Measurements from ENCODE around the gene MB21D2.
"Not testable (repeated sequence)": the region's sequence is repeated elsewhere in the genome, so short reads cannot be mapped to it uniquely, and the experiment has no call there.

MB21D2 gene, protein sequence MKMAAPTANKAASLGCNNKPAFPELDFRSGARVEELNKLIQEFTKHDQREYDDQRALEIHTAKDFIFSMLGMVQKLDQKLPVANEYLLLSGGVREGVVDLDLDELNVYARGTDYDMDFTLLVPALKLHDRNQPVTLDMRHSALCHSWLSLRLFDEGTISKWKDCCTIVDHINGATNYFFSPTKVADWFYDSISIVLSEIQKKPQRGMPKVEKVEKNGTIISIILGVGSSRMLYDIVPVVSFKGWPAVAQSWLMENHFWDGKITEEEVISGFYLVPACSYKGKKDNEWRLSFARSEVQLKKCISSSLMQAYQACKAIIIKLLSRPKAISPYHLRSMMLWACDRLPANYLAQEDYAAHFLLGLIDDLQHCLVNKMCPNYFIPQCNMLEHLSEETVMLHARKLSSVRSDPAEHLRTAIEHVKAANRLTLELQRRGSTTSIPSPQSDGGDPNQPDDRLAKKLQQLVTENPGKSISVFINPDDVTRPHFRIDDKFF

DNA sequence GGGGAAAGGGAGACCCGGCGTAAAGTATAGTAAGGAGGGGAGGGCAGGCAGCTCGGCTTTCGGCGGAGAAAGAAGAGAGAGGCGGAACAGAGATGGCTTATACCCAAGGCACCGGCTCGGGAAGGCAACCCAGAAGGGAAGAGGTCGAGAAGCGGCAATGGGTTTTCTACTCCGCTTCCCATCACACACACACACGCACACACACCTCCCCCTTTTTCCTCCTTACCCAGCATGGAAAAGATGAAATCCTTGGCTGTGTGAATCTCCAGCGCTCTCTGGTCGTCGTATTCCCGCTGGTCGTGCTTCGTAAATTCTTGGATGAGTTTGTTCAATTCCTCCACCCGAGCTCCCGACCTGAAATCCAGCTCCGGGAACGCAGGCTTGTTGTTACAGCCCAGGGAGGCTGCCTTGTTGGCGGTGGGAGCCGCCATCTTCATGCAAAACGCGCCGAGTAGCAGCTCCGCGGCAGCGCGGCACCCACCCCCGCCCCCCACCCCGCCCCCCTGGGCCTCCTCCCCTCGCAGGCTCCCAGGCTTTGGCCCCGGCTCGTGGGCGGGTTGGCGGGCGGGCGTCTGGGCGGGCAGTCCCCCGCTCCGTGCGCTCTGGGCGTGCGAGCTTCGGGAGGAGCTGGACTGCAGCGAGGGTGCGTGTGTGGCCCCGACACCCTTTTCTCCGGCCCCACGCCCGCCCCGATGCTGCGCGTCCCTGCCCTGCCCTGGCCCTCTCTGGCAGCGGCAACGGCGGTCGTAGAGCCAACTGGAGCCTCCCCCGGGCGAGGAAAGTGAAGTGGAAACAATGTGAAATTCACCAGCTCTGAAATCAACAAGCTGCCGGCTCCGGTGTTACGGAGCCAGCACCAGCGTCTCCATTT lies at the start of gene MB21D2:
MB21D2 (minus strand) TSS at position 453 of the 871 bp plus-strand sequence; CDS start at position 437, 16 bp downstream.
- H3K4me1 ChIP-seq (ENCODE audit: control insufficient read depth, insufficient read depth, low read length) = peaks cover 34% of the 10 kb centered on the region
- no peaks in the 10 kb centered on the region for H3K36me3 ChIP-seq (ENCODE audit: control insufficient read depth in 2 of 2, insufficient read depth in 2 of 2, low read length in 2 of 2)
- H3K27ac ChIP-seq (ENCODE audit: low read length) = peak within 1 kb of the TSS; percentile 84

DNA sequence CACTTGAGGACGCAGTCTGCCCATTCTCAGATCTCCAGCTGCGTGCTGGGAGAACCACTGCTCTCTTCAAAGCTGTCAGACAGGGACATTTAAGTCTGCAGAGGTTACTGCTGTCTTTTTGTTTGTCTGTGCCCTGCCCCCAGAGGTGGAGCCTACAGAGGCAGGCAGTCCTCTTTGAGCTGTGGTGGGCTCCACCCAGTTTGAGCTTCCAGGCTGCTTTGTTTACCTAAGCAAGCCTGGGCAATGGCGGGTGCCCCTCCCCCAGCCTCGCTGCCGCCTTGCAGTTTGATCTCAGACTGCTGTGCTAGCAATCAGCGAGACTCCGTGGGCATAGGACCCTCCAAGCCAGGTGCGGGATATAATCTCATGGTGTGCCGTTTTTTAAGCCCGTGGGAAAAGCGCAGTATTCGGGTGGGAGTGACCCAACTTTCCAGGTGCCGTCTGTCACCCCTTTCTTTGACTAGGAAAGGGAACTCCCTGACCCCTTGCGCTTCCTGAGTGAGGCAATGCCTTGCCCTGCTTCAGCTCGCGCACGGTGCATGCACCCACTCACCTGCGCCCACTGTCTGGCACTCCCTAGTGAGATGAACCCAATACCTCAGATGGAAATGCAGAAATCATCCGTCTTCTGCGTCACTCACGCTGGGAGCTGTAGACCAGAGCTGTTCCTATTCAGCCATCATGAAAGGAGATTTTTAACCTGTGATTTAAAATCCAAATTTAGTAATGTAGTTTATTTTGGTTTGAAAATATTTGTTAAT lies 47.5 kb upstream of the MB21D2 start:
- not testable (repeated sequence) for H3K9ac ChIP-seq (ENCODE audit: low read length in 2 of 2); H3K27me3 ChIP-seq (ENCODE audit: control insufficient read depth in 1 of 2, insufficient read depth in 2 of 2, low read length in 2 of 2); H3K27ac ChIP-seq (ENCODE audit: low read length); H3K36me3 ChIP-seq (ENCODE audit: control insufficient read depth in 2 of 2, insufficient read depth in 2 of 2, low read length in 2 of 2); H3K4me1 ChIP-seq (ENCODE audit: control insufficient read depth, insufficient read depth, low read length); H3K4me3 ChIP-seq (ENCODE audit: low read length in 2 of 2); H3K9me3 ChIP-seq (ENCODE audit: control insufficient read depth in 2 of 2, low read length in 2 of 2)

More for the DNA sequence above, at the start of gene MB21D2:
- H3K27me3 ChIP-seq (ENCODE audit: control insufficient read depth in 1 of 2, insufficient read depth in 2 of 2, low read length in 2 of 2) = no peaks in the 10 kb centered on the region
- no peaks in the 10 kb centered on the region for H3K9me3 ChIP-seq (ENCODE audit: control insufficient read depth in 2 of 2, low read length in 2 of 2)
- H3K9ac ChIP-seq (ENCODE audit: low read length in 2 of 2) = peak within 1 kb of the TSS; percentile 86 to 87
- peak within 1 kb of the TSS; percentile 93 to 97 for H3K4me3 ChIP-seq (ENCODE audit: low read length in 2 of 2)

DNA sequence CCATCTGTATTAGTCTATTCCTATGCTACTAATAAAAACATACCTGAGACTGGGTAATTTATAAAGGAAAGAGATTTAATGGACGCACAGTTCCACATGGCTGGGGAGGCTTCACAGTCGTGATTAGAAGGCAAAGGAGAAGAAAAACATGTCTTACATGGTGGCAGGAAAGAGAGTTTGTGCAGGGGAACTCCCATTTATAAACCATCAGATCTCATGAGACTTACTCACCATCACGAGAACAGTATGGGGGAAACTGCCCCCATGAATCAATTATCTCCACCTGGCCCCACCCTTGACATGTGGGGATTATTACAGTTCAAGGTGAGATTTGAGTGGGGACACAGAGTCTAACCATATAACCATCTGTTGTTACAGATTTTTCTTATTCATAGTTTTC lies 42.1 kb upstream of the MB21D2 start:
- Histone ChIP-seq H3K4me1 (ENCODE audit: control insufficient read depth, insufficient read depth, low read length) (no peaks in the 10 kb centered on the region), H3K36me3 (ENCODE audit: control insufficient read depth in 2 of 2, insufficient read depth in 2 of 2, low read length in 2 of 2) (no peaks in the 10 kb centered on the region), H3K27me3 (ENCODE audit: control insufficient read depth in 1 of 2, insufficient read depth in 2 of 2, low read length in 2 of 2) (no peaks in the 10 kb centered on the region), H3K9me3 (ENCODE audit: control insufficient read depth in 2 of 2, low read length in 2 of 2) (no peaks in the 10 kb centered on the region), H3K27ac (ENCODE audit: low read length) (no peak overlapping the region), H3K4me3 (ENCODE audit: low read length in 2 of 2) (no peak overlapping the region), H3K9ac (ENCODE audit: low read length in 2 of 2) (no peak overlapping the region)

DNA sequence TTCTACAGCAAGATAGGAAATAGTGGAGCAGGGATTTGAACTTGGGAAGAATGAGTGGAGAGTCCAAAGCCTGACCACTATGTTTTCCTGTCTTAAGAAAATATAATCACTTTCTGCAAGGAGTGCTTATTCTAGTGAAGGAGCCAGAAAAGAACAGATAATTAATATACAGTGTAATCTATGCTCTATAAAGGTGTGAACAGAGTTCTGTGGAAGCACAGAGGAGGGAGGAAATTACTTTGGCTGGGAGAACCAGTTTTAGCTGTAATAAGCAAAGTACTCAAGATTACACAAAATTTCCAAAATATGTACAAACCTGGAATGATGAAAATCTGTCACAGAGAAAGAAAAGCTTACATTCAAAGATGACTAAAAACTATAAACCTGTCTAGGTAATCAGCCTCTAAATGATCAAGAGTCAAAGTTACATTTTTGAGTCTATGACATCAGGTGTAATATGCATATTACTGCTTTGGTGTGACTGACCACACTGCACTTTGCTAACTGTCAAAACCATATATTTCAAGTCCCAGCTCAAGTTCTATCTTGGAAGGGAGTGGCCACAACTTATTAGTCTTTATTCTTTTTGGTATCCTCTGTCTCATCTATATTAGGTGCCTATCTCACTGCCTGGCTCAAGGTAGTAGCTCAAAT lies 40.7 kb upstream of the MB21D2 start:
- H3K36me3 ChIP-seq (ENCODE audit: control insufficient read depth in 2 of 2, insufficient read depth in 2 of 2, low read length in 2 of 2) = no peaks in the 10 kb centered on the region
- H3K27ac ChIP-seq (ENCODE audit: low read length) = no peak overlapping the region
- no peaks in the 10 kb centered on the region for H3K27me3 ChIP-seq (ENCODE audit: control insufficient read depth in 1 of 2, insufficient read depth in 2 of 2, low read length in 2 of 2)
- H3K9me3 ChIP-seq (ENCODE audit: control insufficient read depth in 2 of 2, low read length in 2 of 2) = no peaks in the 10 kb centered on the region
- no peak overlapping the region for H3K4me3 ChIP-seq (ENCODE audit: low read length in 2 of 2)
- H3K9ac ChIP-seq (ENCODE audit: low read length in 2 of 2) = no peak overlapping the region
- H3K4me1 ChIP-seq (ENCODE audit: control insufficient read depth, insufficient read depth, low read length) = no peaks in the 10 kb centered on the region

DNA sequence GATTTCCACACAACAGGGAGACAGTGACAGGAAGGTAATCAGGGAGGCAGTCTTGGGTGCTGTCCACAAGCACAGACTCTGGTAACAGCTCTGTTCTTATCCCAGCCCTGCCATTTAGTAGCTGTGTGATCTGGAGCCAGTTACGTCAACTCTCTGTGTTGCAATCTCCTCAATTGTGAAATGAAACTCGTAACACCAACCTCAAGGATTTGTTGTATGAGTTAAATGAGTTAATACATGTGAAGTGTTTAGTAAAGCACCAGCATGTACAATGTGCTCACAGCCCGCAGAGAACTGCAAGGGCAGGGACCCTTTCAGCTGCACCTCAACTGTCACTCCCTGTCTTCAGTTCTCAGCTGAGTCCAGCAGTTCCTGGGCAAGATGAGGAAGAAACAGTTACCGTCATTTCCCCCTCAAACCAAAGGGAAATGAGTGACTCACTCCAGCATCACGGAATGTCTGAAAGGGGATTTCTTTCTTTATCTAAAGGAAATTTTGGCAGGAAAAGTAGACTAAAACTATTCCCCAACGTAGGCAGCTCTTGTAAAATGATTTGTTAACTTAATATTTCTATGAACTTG lies 39.9 kb upstream of the MB21D2 start:
- Histone ChIP-seq H3K9me3 (ENCODE audit: control insufficient read depth in 2 of 2, low read length in 2 of 2) (no peaks in the 10 kb centered on the region), H3K4me3 (ENCODE audit: low read length in 2 of 2) (no peak overlapping the region), H3K4me1 (ENCODE audit: control insufficient read depth, insufficient read depth, low read length) (no peaks in the 10 kb centered on the region), H3K27ac (ENCODE audit: low read length) (no peak overlapping the region), H3K9ac (ENCODE audit: low read length in 2 of 2) (no peak overlapping the region), H3K36me3 (ENCODE audit: control insufficient read depth in 2 of 2, insufficient read depth in 2 of 2, low read length in 2 of 2) (no peaks in the 10 kb centered on the region), H3K27me3 (ENCODE audit: control insufficient read depth in 1 of 2, insufficient read depth in 2 of 2, low read length in 2 of 2) (no peaks in the 10 kb centered on the region)

DNA sequence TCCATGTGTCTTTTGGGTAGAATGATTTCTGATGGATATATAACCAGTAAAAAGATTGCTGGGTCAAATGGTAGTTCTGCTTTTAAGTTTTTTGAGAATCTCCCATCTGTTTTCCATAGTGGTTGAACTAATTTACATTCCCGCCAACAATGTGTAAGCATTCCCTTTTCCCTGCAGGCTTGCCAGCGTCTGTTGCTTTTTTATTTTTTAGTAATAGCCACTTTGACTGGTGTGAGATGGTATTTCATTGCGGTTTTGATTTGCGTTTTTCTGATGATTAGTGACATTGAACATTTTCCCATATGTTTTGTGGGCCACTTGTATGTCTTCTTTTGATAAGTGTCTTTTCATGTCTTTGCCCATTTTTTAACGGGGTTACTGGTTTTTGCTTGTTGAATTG lies 36.3 kb upstream of the MB21D2 start:
- Histone ChIP-seq H3K36me3 (ENCODE audit: control insufficient read depth in 2 of 2, insufficient read depth in 2 of 2, low read length in 2 of 2) (no peaks in the 10 kb centered on the region), H3K27ac (ENCODE audit: low read length) (no peak overlapping the region), H3K9ac (ENCODE audit: low read length in 2 of 2) (no peak overlapping the region), H3K9me3 (ENCODE audit: control insufficient read depth in 2 of 2, low read length in 2 of 2) (no peaks in the 10 kb centered on the region), H3K4me1 (ENCODE audit: control insufficient read depth, insufficient read depth, low read length) (no peaks in the 10 kb centered on the region), H3K4me3 (ENCODE audit: low read length in 2 of 2) (no peak overlapping the region), H3K27me3 (ENCODE audit: control insufficient read depth in 1 of 2, insufficient read depth in 2 of 2, low read length in 2 of 2) (no peaks in the 10 kb centered on the region)

DNA sequence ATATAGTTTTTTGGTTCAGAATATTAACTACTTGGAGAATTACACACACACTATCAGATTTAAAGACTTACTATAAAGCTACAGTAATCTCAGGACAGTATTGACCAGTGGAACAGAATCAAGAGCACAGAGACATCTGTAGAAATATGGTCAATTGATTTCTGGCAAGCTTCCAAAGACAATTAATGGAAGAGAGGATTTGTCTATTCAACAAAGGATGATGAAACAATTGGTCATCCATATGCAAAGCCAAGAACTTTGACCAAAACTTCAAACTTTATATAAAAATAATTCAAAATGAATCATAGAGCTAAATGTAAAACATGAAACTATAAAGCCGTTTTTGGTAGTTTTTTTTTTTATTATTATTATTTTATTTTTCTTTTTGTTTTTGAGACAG lies 29.8 kb upstream of the MB21D2 start:
- Histone ChIP-seq H3K27ac (ENCODE audit: low read length) (no peak overlapping the region), H3K9ac (ENCODE audit: low read length in 2 of 2) (no peak overlapping the region), H3K9me3 (ENCODE audit: control insufficient read depth in 2 of 2, low read length in 2 of 2) (no peaks in the 10 kb centered on the region), H3K4me1 (ENCODE audit: control insufficient read depth, insufficient read depth, low read length) (no peaks in the 10 kb centered on the region), H3K27me3 (ENCODE audit: control insufficient read depth in 1 of 2, insufficient read depth in 2 of 2, low read length in 2 of 2) (no peaks in the 10 kb centered on the region), H3K36me3 (ENCODE audit: control insufficient read depth in 2 of 2, insufficient read depth in 2 of 2, low read length in 2 of 2) (no peaks in the 10 kb centered on the region), H3K4me3 (ENCODE audit: low read length in 2 of 2) (no peak overlapping the region)

DNA sequence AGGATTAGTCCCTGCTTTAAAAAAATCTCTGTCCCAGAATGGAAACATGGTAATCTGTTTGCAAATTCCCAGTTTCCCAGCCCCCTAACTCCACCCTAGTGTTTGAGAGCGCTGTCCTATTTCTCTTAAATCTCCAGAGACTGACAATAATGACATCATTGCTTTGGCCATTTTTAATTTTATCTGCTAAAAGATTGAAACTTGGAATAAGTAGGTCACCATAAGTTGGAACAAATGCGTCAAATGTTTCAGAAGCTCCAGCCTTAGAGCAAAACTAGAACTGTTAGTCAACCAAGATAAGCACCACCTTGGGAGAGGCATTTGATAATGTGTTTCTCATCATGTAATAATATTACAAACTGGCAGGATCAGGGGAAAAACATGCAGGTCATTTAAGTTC lies 25.7 kb upstream of the MB21D2 start:
- Histone ChIP-seq H3K4me3 (ENCODE audit: low read length in 2 of 2) (no peak overlapping the region), H3K4me1 (ENCODE audit: control insufficient read depth, insufficient read depth, low read length) (no peaks in the 10 kb centered on the region), H3K9me3 (ENCODE audit: control insufficient read depth in 2 of 2, low read length in 2 of 2) (no peaks in the 10 kb centered on the region), H3K36me3 (ENCODE audit: control insufficient read depth in 2 of 2, insufficient read depth in 2 of 2, low read length in 2 of 2) (no peaks in the 10 kb centered on the region), H3K27ac (ENCODE audit: low read length) (no peak overlapping the region), H3K27me3 (ENCODE audit: control insufficient read depth in 1 of 2, insufficient read depth in 2 of 2, low read length in 2 of 2) (no peaks in the 10 kb centered on the region), H3K9ac (ENCODE audit: low read length in 2 of 2) (no peak overlapping the region)

DNA sequence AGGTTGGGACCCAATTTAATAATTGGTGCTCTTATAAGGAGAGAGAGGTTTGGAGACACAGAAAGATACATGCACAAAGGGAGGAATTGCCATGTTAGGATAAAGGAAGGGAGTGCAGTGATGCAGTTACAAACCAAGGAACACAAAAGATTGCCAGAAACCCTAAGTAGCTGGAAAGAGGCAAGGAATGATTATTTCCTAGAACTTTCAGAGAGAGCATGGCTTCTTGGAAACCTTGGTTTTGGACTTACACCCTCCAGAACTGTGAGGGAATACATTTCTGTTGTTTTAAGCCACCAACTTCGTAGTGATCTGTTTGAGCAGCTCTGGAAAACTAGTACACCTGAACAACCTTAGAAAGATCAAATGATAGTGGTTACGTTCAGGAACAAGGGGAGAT lies 25.0 kb upstream of the MB21D2 start:
- Histone ChIP-seq H3K9me3 (ENCODE audit: control insufficient read depth in 2 of 2, low read length in 2 of 2) (no peaks in the 10 kb centered on the region), H3K27ac (ENCODE audit: low read length) (no peak overlapping the region), H3K9ac (ENCODE audit: low read length in 2 of 2) (no peak overlapping the region), H3K36me3 (ENCODE audit: control insufficient read depth in 2 of 2, insufficient read depth in 2 of 2, low read length in 2 of 2) (no peaks in the 10 kb centered on the region), H3K4me3 (ENCODE audit: low read length in 2 of 2) (no peak overlapping the region), H3K27me3 (ENCODE audit: control insufficient read depth in 1 of 2, insufficient read depth in 2 of 2, low read length in 2 of 2) (no peaks in the 10 kb centered on the region), H3K4me1 (ENCODE audit: control insufficient read depth, insufficient read depth, low read length) (no peaks in the 10 kb centered on the region)

DNA sequence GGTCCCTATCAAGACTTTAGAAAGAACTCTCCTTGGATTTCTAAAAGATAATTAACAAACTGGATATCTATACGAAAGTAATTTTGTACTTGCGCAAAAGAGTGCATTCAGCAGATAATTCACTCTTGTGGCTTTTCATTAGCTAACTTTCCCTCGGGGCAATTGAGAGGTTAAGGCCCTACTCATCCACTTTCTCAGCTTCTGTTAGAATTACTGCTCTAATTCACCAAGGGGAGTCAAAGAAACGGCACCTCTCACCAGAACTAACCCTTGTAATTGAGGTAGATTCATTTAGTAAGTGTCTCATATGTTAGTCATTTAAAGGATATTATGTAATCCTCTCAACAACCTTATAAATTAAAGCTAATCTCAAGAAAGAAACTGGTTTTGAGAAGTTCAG lies 22.5 kb upstream of the MB21D2 start:
- H3K27me3 ChIP-seq (ENCODE audit: control insufficient read depth in 1 of 2, insufficient read depth in 2 of 2, low read length in 2 of 2) = no peaks in the 10 kb centered on the region
- no peak overlapping the region for H3K27ac ChIP-seq (ENCODE audit: low read length)
- no peaks in the 10 kb centered on the region for H3K9me3 ChIP-seq (ENCODE audit: control insufficient read depth in 2 of 2, low read length in 2 of 2)
- no peaks in the 10 kb centered on the region for H3K4me1 ChIP-seq (ENCODE audit: control insufficient read depth, insufficient read depth, low read length)
- no peaks in the 10 kb centered on the region for H3K36me3 ChIP-seq (ENCODE audit: control insufficient read depth in 2 of 2, insufficient read depth in 2 of 2, low read length in 2 of 2)
- no peak overlapping the region for H3K4me3 ChIP-seq (ENCODE audit: low read length in 2 of 2)
- no peak overlapping the region for H3K9ac ChIP-seq (ENCODE audit: low read length in 2 of 2)

All from stomach smooth muscle (tissue), 2 donors.